K562 (cell line): Measurements from ENCODE around the gene SAMM50. TPM values are rescaled to one million over a fixed set of nuclear protein-coding genes. Genes with fewer than 3 reads are reported as not detected.

Experiments
- ATAC-seq: fragments of 200-7000 bp; cut with Tn5 transposase; 3 replicates; pipeline ENCODE4 v1.9.1; 2020; ENCODE audit warnings: moderate library complexity
- BruUV-seq: library from RNA; stranded (reverse); fragments of 400-500 nt; replicated peaks from 2 replicates; lab custom pipeline; 2021; lab: Mats Ljungman, UMichigan
- CTCF ChIA-PET: fragments of 300-600 bp; formaldehyde crosslinking; extraction: SDS; loops from one replicate; lab custom pipeline; 2021; ENCODE audit warnings: low intra/inter-chr PET ratio; lab: Yijun Ruan, JAX
- POLR2A ChIA-PET: fragments of 300-600, 350-650 bp; sonication (Branson Sonifier 250); formaldehyde crosslinking; extraction: SDS; loops from one replicate; lab custom pipeline; 2021; ENCODE audit warnings: antibody characterized with exemption, inconsistent platforms; lab: Yijun Ruan, JAX
- DNase-seq, 4 experiments: peaks; one replicate each; pipeline versions ENCODE4 v3.0.0 to v3.0.0-alpha.2; 2011 to 2018; ENCODE audit warnings: low spot score in 3 of 4, mixed read lengths in 3 of 4; ENCODE audit errors: extremely low read depth in 1 of 4
- FAIRE-seq: peaks from 2 replicates; lab custom pipeline; 2011; peaks lifted over from hg19 to GRCh38; lab: Jason Lieb, UNC
- H2AFZ ChIP-seq: 2 replicates; pipeline ENCODE4 v1.6.0; 2011; ENCODE audit warnings: low read depth, low read length, control low read depth, inconsistent platforms
- H3K27ac ChIP-seq: fragments of 200-600 bp; 3 replicates; pipeline ENCODE4 v1.8.0; 2011; ENCODE audit warnings: low read depth, mild to moderate bottlenecking, control low read depth, inconsistent platforms, low read length, moderate library complexity, mixed read lengths; ENCODE audit errors: extremely low read depth
- H3K27me3 ChIP-seq, 2 experiments: fragments of 300-600 bp in 1 of 2; 2 replicates in 1 of 2; 3 replicates in 1 of 2; pipeline versions ENCODE4 v1.6.0 to v1.8.0; 2011; ENCODE audit warnings: inconsistent platforms in 2 of 2, low read length in 2 of 2, mild to moderate bottlenecking in 1 of 2, mixed read lengths in 1 of 2, moderate library complexity in 1 of 2; ENCODE audit not compliant: control insufficient read depth in 2 of 2, insufficient read depth in 2 of 2
- H3K36me3 ChIP-seq: fragments of 300-600 bp; 3 replicates; pipeline ENCODE4 v1.8.0; 2011; ENCODE audit warnings: mild to moderate bottlenecking, low read length, inconsistent platforms; ENCODE audit not compliant: control insufficient read depth, insufficient read depth
- H3K4me1 ChIP-seq, 2 experiments: fragments of 200-600 bp in 1 of 2; replicated peaks in 1 of 2; 2 replicates in 1 of 2; 3 replicates in 1 of 2; pipeline versions ENCODE4 v1.5.1 to v1.8.0; 2011; ENCODE audit warnings: inconsistent platforms in 2 of 2, low read length in 2 of 2, mild to moderate bottlenecking in 1 of 2, mixed read lengths in 1 of 2, moderate library complexity in 1 of 2; ENCODE audit not compliant: control insufficient read depth in 2 of 2, insufficient read depth in 2 of 2
- H3K4me2 ChIP-seq: 2 replicates; pipeline ENCODE4 v1.6.1; 2011; ENCODE audit warnings: low read length, control low read depth, inconsistent platforms, mixed read lengths; ENCODE audit not compliant: insufficient read depth
- H3K4me3 ChIP-seq: fragments of 200-600 bp; sonication (generic), shearing (Covaris generic); 2 replicates; pipeline ENCODE4 v1.5.1; 2016; ENCODE audit warnings: control low read depth, inconsistent platforms
- H3K79me2 ChIP-seq: fragments of 200-600 bp; 3 replicates; pipeline ENCODE4 v1.8.0; 2011; ENCODE audit warnings: low read length, inconsistent platforms; ENCODE audit not compliant: control insufficient read depth, insufficient read depth
- H3K9ac ChIP-seq, 2 experiments: 2 replicates each; pipeline versions ENCODE4 v1.6.0 to v1.6.1; 2011; ENCODE audit warnings: low read depth in 2 of 2, low read length in 2 of 2, control low read depth in 1 of 2, inconsistent platforms in 1 of 2, mild to moderate bottlenecking in 1 of 2, mixed read lengths in 1 of 2; ENCODE audit not compliant: insufficient read depth in 1 of 2
- H3K9me1 ChIP-seq: one replicate; pipeline ENCODE4 v1.6.0; 2011; ENCODE audit warnings: inconsistent platforms, mild to moderate bottlenecking, low read length, moderate library complexity; ENCODE audit not compliant: control insufficient read depth, insufficient read depth
- H3K9me3 ChIP-seq: replicated peaks from 2 replicates; pipeline ENCODE4 v1.5.1; 2011; ENCODE audit warnings: low read depth, low read length, inconsistent platforms; ENCODE audit not compliant: control insufficient read depth, insufficient read depth
- H4K20me1 ChIP-seq: replicated peaks from 2 replicates; pipeline ENCODE4 v1.6.1; 2011; ENCODE audit warnings: low read length, inconsistent platforms, mixed read lengths; ENCODE audit not compliant: control insufficient read depth, insufficient read depth
- SPI1 ChIP-seq: IDR thresholded peaks from 2 replicates; pipeline ENCODE4 v1.6.1; 2011; ENCODE audit warnings: low read depth, low read length, control low read depth, borderline replicate concordance
- TCFL5 ChIP-seq: fragments of 250-450 bp; sonication (Bioruptor Pico); conservative IDR thresholded peaks from 2 replicates; pipeline ENCODE4 v1.6.1; 2021; ENCODE audit warnings: mild to moderate bottlenecking, moderate library complexity, matching md5 sums
- ZKSCAN8 ChIP-seq: fragments of 200-800 bp; sonication (Bioruptor generic); IDR thresholded peaks from 2 replicates; pipeline ENCODE4 v1.6.1; 2016; ENCODE audit warnings: missing genetic modification characterization, missing compliant biosample characterization
- ZSCAN29 ChIP-seq: fragments of 450-650 bp; IDR thresholded peaks from 2 replicates; pipeline ENCODE4 v1.6.1; 2017
- WGBS: fragments of 100-300 bp; shearing (Covaris generic); methylation state at CpG from one replicate; pipeline ENCODE4 v1.1.6; 2016; ENCODE audit warnings: low coverage, mixed read lengths; ENCODE audit not compliant: insufficient coverage; ENCODE audit errors: missing lambda C conversion rate; 5-methylcytosine and 5-hydroxymethylcytosine counted together
- in situ Hi-C: fragments of 300-500 bp; cut with MboI; formaldehyde crosslinking; loops from 4 replicates; pipeline ENCODE4 v1.15.0; 2018; ENCODE audit warnings: inconsistent platforms, mixed read lengths
- intact Hi-C: fragments of 100-400 bp; cut with micrococcal nuclease; formaldehyde crosslinking; loops from 2 replicates; pipeline ENCODE4 v1.14.2; 2022
- polyA plus RNA-seq, 8 experiments: library from polyadenylated mRNA; depleted of rRNA in 4 of 8; stranded (reverse) in 5 of 8; unstranded in 3 of 8; fragments of >200 nt; fragmentation: Nextera tagmentation in 2 of 8; fragmentation: Illumina TruSeq in 1 of 8; extraction: Ambion mirVana in 2 of 8; extraction: Trizol in 1 of 8; gene quantifications; 2 replicates each; pipeline versions ENCODE4 v1.2.1 to v1.2.3, GENCODE V29; 2011 to 2014; ENCODE audit warnings: inconsistent platforms in 1 of 8, missing spikeins in 1 of 8
- total RNA-seq, 7 experiments: library from RNA; depleted of rRNA in 6 of 7; stranded (reverse); fragments of >200 nt in 6 of 7; fragmentation: Illumina TruSeq in 2 of 7; extraction: Trizol in 2 of 7; gene quantifications; 2 replicates each; pipeline versions ENCODE4 v1.2.1 to v1.2.3, GENCODE V29; 2011 to 2021; ENCODE audit warnings: low replicate concordance in 1 of 7

SAMM50 gene
- total and polyA plus RNA-seq, 9 of the 15 experiments (the other 6 are each of a cell fraction or from before 2014, with no cell fraction given) = 14.6 to 49.3 (median 38.1) TPM

- POLR2A ChIA-PET = no interaction called here
- Histone ChIP-seq H3K36me3 (no peaks in the 10 kb centered on the region), H3K27me3 (no peaks in the 10 kb centered on the region), H3K4me3 (peak overlapping the region; percentile 94), H3K4me2 (peak overlapping the region; percentile 93), H3K27ac (peak overlapping the region; percentile 75)
- 30% methylated on average over 16 of the region's 17 CpGs for WGBS
- FAIRE-seq (peak; percentile 44), DNase-seq (peak in 1 of 4 experiments; percentile 20)
- TF ChIP-seq SPI1 = 0 out of 2 replicates have a peak, but pooled peaks have one; percentile 31
- TF ChIP-seq ZSCAN29 = peak; percentile 37; the same call in 1 of the 2 replicates
- TF ChIP-seq TCFL5 (CRISPR knock-in tag) = no peak
- no peak for TF ChIP-seq ZKSCAN8
- TF ChIP-seq, all 486 proteins: peak for 2
- ATAC-seq = peak; percentile 41
- Histone ChIP-seq H3K9me1 (peaks cover 4% of the 10 kb centered on the region), H3K79me2 (peaks cover 62% of the 10 kb centered on the region), H3K4me1 (peaks cover 11 to 14% of the 10 kb centered on the region in 2 experiments; a peak in 3 of 5 replicates), H3K9me3 (no peaks in the 10 kb centered on the region), H2AFZ (peak overlapping the region; percentile 82), H3K9ac (peak overlapping the region; percentile 74 to 90), H4K20me1 (no peaks in the 10 kb centered on the region)
- CTCF ChIA-PET = no interaction called here
- in situ Hi-C loops = no loop called here
- intact Hi-C loops = no loop called here
- TSS peak; percentile 69 for BruUV-seq
Observed at GRCh38 chr22:43955883-43956782, 891 bp downstream of the SAMM50 start.
